ENCODE measurements around the gene CLDN20. TPM values are rescaled to one million over a fixed set of nuclear protein-coding genes. Genes with fewer than 3 reads are reported as not detected.

The CLDN20 gene
- total and polyA plus RNA-seq, 2 donors (not counting 3 experiments of a cell fraction or from before 2014, with no cell fraction given): not detected

GRCh38 chr6:155250701-155251381 lies 13.0 kb upstream of the CLDN20 start:
- H3K4me2 ChIP-seq (ENCODE audit: insufficient read depth, low read length): no peak overlapping the region
- no peak overlapping the region for H2AFZ ChIP-seq (ENCODE audit: low read depth, low read length)
- H3K4me1 ChIP-seq (ENCODE audit: control insufficient read depth, extremely low read depth, insufficient read depth, low read length): no peaks in the 10 kb centered on the region
- dilution Hi-C loops (cut with MboI; ENCODE audit: extremely low pct_ligation_motif_present, low sequenced_read_pairs): no loop called here
- no peaks in the 10 kb centered on the region for H4K20me1 ChIP-seq (replicated peaks; ENCODE audit: control insufficient read depth, extremely low read depth, insufficient read depth, low read length)
- no peak overlapping the region for H3K27ac ChIP-seq (ENCODE audit: insufficient read depth, low read depth, low read length)
- intact Hi-C loops (cut with micrococcal nuclease): no loop called here
- no peak overlapping the region for H3K9ac ChIP-seq (replicated peaks; ENCODE audit: extremely low read depth, insufficient read depth, low read length)
- H3K9me3 ChIP-seq (replicated peaks; ENCODE audit: control insufficient read depth, insufficient read depth, low read length): no peaks in the 10 kb centered on the region
- H3K4me3 ChIP-seq (replicated peaks in 1 of 3; ENCODE audit: insufficient read depth in 1 of 3, low read depth in 1 of 3, low read length in 3 of 3): no peak overlapping the region
- DNase-seq (ENCODE audit: low read depth, low spot score) (no peak), FAIRE-seq (peak; percentile 68)
- no peaks in the 10 kb centered on the region for H3K9me1 ChIP-seq (replicated peaks; ENCODE audit: control insufficient read depth, extremely low read depth, insufficient read depth, low read length)
- peaks cover 15 to 16% of the 10 kb centered on the region in 2 experiments for H3K36me3 ChIP-seq (ENCODE audit: control insufficient read depth in 2 of 2, extremely low read depth in 1 of 2, insufficient read depth in 2 of 2, low read length in 2 of 2)
- ChIA-PET CTCF (interaction anchor here (0.8 to 9.5 kb wide), 12 partner anchors 9 to 575 kb away, joined by 3 to 292 read pairs (median 4); no protein-coding TSS in a partner anchor), POLR2A (no interaction called here)
- H3K27me3 ChIP-seq (ENCODE audit: control insufficient read depth in 2 of 2, insufficient read depth in 2 of 2, low read length in 2 of 2): no peaks in the 10 kb centered on the region
- BruUV-seq (replicated peaks): no TSS peak
- H3K79me2 ChIP-seq (ENCODE audit: control insufficient read depth, insufficient read depth, low read length): no peaks in the 10 kb centered on the region
- TF ChIP-seq JUN (IDR thresholded peaks at IDR 0.05; ENCODE audit: borderline replicate concordance, insufficient read depth, insufficient read length, low read depth) (no peak), CTCF (IDR thresholded peaks at IDR 0.05; ENCODE audit: extremely low read depth in 1 of 2, insufficient read depth in 1 of 2, low read depth in 1 of 2, low read length in 2 of 2) (no peak), FOS (IDR thresholded peaks at IDR 0.05; ENCODE audit: borderline replicate concordance, insufficient read depth, low read length) (no peak), POLR2AphosphoS5 (IDR thresholded peaks at IDR 0.05; ENCODE audit: insufficient read depth, low read depth, low read length) (no peak), GATA2 (IDR thresholded peaks at IDR 0.05; ENCODE audit: insufficient read depth, insufficient read length, low read depth, low read length) (no peak), EZH2 (IDR thresholded peaks at IDR 0.05; ENCODE audit: borderline replicate concordance, low read depth, low read length, severe bottlenecking) (no peak), MYC (IDR thresholded peaks at IDR 0.05; ENCODE audit: low read depth, low read length) (no peak), MAX (IDR thresholded peaks at IDR 0.05; ENCODE audit: insufficient read depth, insufficient read length) (no peak), POLR2A (IDR thresholded peaks at IDR 0.05; ENCODE audit: low read depth, low read length) (no peak)

Measured in endothelial cell of umbilical vein (primary cell).